Ascending aorta (tissue), 2 donors: ENCODE measurements around the gene ADAMTS7. TPM values are rescaled to one million over a fixed set of nuclear protein-coding genes. Genes with fewer than 3 reads are reported as not detected.
A peak's percentile ranks its signal among the peaks of the same experiment; 100 is the strongest.
"Not testable (repeated sequence)": the region's sequence is repeated elsewhere in the genome, so short reads cannot be mapped to it uniquely, and the experiment has no call there.

Experiments
- DNase-seq, 2 donors: peaks; one replicate each; pipeline ENCODE4 v3.0.0-alpha.2; 2019; ENCODE audit warnings: low spot score in 2 of 2
- H3K27ac ChIP-seq, 2 donors: fragments of 200-600 bp; sonication (generic); one replicate each; pipeline ENCODE4 v1.5.1; 2016 to 2017; ENCODE audit warnings: mild to moderate bottlenecking in 1 of 2
- H3K27me3 ChIP-seq: fragments of 200-600 bp; sonication (generic); one replicate; pipeline ENCODE4 v1.5.1; 2017
- H3K36me3 ChIP-seq, 2 donors: fragments of 200-600 bp; sonication (generic); one replicate each; pipeline ENCODE4 v1.5.1; 2016
- H3K4me1 ChIP-seq, 2 donors: fragments of 200-600 bp; sonication (generic); one replicate each; pipeline ENCODE4 v1.5.1; 2016 to 2017; ENCODE audit warnings: mild to moderate bottlenecking in 1 of 2
- H3K4me3 ChIP-seq, 2 donors: fragments of 200-600 bp; sonication (generic); one replicate each; pipeline ENCODE4 v1.5.1; 2016 to 2017; ENCODE audit warnings: mild to moderate bottlenecking in 1 of 2
- H3K9me3 ChIP-seq, 2 donors: fragments of 200-600 bp; sonication (generic); one replicate each; pipeline ENCODE4 v1.5.1; 2016
- intact Hi-C: fragments of 100-400 bp; cut with DNase I; formaldehyde crosslinking; loops from one replicate; pipeline ENCODE4 v1.15.1; 2023
- total RNA-seq: library from RNA; depleted of rRNA; stranded (reverse); fragments of >200 nt; gene quantifications from one replicate; pipeline ENCODE4 v1.1.0, GENCODE V29; 2016
- TF ChIP-seq, protein P1 (sequence below), 3 experiments: fragments of 200-600 bp in 2 of 3; fragments of 450-650 bp in 1 of 3; sonication (generic) in 2 of 3; IDR thresholded peaks; one replicate each; pipeline ENCODE4 v1.5.1; 2016 to 2019; ENCODE audit warnings: antibody characterized with exemption in 3 of 3, mild to moderate bottlenecking in 1 of 3, moderate library complexity in 1 of 3

ADAMTS7 gene
- total RNA-seq, 1 donor from 2014 or later = 33.3 TPM

DNA sequence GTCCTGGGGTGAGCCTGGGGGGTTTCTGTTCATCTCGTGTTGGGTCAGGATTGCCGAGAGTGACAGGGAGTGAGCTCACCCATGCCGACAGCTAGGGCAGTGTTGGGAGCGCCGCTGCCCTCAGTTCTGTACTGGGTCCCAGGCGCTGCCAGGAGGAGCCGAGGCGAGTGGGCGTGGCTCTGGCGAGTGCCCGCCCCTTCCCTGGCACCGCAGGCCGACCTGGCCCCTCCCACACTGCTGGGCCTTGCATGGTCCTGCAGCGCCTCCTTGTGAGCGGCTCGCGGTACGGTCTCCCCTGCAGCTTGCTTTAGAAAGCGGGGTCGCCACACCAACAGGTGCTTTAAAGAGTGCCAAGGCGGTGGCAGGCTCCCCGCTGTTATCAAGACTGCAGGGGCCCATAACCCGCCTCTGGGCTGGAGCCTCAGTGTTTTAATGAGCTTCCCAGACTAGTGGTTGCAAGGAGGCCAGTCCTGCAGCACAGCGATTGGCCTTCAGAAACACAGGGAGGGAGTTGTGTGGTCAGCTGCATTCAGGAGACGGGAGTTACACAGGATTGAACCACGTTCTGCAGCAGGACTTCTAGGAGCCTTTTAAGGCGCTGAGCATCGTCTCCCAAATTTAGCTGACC, 60.2 kb downstream of the ADAMTS7 start:
- peak; percentile 75 to 96 for DNase-seq
- not testable (repeated sequence) for H3K4me1 ChIP-seq, H3K27me3 ChIP-seq, H3K36me3 ChIP-seq, H3K9me3 ChIP-seq
- H3K4me3 ChIP-seq = peak overlapping the region; percentile 16 to 56
- intact Hi-C loops = loop anchor here (1.0 to 10.0 kb wide), 5 partner anchors 133 to 804 kb away; partner anchors contain the start of gene IREB2
- peak overlapping the region; percentile 5 to 69 for H3K27ac ChIP-seq
- TF ChIP-seq, protein P1, sequence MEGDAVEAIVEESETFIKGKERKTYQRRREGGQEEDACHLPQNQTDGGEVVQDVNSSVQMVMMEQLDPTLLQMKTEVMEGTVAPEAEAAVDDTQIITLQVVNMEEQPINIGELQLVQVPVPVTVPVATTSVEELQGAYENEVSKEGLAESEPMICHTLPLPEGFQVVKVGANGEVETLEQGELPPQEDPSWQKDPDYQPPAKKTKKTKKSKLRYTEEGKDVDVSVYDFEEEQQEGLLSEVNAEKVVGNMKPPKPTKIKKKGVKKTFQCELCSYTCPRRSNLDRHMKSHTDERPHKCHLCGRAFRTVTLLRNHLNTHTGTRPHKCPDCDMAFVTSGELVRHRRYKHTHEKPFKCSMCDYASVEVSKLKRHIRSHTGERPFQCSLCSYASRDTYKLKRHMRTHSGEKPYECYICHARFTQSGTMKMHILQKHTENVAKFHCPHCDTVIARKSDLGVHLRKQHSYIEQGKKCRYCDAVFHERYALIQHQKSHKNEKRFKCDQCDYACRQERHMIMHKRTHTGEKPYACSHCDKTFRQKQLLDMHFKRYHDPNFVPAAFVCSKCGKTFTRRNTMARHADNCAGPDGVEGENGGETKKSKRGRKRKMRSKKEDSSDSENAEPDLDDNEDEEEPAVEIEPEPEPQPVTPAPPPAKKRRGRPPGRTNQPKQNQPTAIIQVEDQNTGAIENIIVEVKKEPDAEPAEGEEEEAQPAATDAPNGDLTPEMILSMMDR (IDR thresholded peaks at IDR 0.05) = peak; percentile 56 to 94 (median 92)

DNA sequence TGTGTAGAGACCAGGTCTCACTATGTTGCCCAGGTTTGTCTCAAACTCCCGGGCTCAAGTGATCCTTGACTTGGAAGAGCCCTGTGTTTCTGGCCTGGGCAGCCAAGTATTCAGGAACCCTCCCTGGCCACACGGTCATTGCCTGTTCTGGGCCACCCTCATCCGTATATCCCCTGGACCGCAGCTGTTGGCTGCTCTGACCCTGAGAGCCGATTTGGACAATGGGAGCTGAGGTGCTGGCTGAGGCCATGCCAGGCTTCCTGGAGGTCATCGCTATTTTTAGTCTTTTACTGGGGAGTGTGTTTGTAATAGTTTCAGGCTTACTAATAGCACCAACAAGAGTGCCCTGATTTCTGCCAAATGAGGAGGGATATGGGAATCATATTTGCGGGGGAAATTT, 60.7 kb downstream of the ADAMTS7 start:
- intact Hi-C loops = loop anchor here (5.0 to 10.0 kb wide), 4 partner anchors 154 to 803 kb away; partner anchors contain the start of gene IREB2
- H3K36me3 ChIP-seq = no peaks in the 10 kb centered on the region
- DNase-seq = peak in 1 of 2 donors; percentile 61
- no peaks in the 10 kb centered on the region for H3K27me3 ChIP-seq
- no peaks in the 10 kb centered on the region for H3K9me3 ChIP-seq
- peaks cover 0 to 3% of the 10 kb centered on the region in 2 donors for H3K4me1 ChIP-seq
- H3K4me3 ChIP-seq = peak overlapping the region; percentile 16 to 56
- peak overlapping the region; percentile 5 to 69 for H3K27ac ChIP-seq
- TF ChIP-seq, protein P1 (IDR thresholded peaks at IDR 0.05) = no peak

DNA sequence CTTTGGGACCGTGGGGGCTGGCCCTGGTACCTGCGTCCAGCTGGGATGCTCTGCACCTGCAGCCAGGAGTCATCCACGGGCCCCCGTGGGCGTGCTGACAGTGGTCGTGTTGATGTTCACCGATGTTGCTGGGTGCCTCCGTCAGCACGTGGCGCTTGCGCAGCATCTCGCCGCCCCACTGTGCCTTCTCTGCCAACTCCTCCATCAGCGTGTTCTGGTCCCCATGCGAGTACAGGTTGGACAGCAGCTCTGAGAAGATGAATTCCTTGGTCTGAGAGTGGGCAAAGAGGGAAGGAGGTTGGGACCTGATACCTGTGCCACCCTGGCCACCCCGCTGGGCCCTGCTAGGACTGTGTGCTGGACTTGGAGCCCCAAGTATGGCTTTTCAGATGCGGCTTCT, 61.4 kb downstream of the ADAMTS7 start:
- intact Hi-C loops = loop anchor here (5.0 to 10.0 kb wide), 4 partner anchors 155 to 803 kb away; partner anchors contain the start of gene IREB2
- H3K4me3 ChIP-seq = no peak overlapping the region
- no peak overlapping the region for H3K27ac ChIP-seq
- H3K27me3 ChIP-seq = no peaks in the 10 kb centered on the region
- no peaks in the 10 kb centered on the region for H3K9me3 ChIP-seq
- peaks cover 0 to 1% of the 10 kb centered on the region in 2 donors for H3K4me1 ChIP-seq
- no peaks in the 10 kb centered on the region for H3K36me3 ChIP-seq
- TF ChIP-seq, protein P1 (IDR thresholded peaks at IDR 0.05) = no peak
- peak in 1 of 2 donors; percentile 62 for DNase-seq

DNA sequence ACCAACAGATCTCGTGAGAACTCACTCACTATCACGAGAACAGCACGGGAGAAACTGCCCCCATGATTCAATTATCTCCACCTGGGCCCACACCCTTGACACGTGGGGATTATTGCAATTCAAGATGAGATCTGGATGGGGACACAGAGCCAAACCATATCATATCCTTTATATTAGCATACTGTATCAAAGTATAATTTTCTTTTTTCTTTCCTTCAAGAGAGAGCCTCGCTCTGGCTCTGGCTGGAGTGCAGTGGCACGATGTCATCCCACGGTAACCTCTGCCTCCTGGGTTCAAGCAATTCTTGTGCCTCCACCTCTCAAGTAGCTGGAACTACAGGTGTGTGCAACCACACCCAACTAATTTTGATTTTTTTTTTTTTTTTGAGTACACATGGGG, 63.4 kb downstream of the ADAMTS7 start:
- H3K4me3 ChIP-seq, intact Hi-C loops, H3K27me3 ChIP-seq, H3K27ac ChIP-seq, H3K9me3 ChIP-seq, H3K36me3 ChIP-seq, H3K4me1 ChIP-seq: not testable (repeated sequence)
- peak in 1 of 2 donors; percentile 39 for DNase-seq

DNA sequence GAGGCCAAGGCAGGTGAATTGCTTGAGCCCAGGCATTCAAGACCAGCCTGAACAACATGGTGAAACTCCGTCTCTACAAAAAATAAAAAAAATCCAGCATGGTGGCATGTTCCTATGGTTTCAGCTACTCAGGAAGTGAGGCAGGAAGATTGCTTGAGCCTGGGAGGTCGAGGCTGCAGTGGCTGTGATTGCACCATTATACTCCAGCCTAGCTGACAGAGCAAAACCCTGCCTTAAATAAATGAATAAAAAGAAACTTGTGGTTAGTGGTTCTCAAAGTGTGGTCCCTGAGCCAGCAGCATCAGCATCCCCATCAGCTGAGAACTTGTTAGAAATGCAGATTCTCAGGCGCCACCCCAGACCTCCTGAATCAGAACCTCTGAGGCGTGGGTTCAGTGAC, 69.6 kb downstream of the ADAMTS7 start:
- H3K36me3 ChIP-seq, H3K4me1 ChIP-seq, H3K27ac ChIP-seq, H3K4me3 ChIP-seq, DNase-seq, H3K9me3 ChIP-seq, H3K27me3 ChIP-seq, intact Hi-C loops: not testable (repeated sequence)

DNA sequence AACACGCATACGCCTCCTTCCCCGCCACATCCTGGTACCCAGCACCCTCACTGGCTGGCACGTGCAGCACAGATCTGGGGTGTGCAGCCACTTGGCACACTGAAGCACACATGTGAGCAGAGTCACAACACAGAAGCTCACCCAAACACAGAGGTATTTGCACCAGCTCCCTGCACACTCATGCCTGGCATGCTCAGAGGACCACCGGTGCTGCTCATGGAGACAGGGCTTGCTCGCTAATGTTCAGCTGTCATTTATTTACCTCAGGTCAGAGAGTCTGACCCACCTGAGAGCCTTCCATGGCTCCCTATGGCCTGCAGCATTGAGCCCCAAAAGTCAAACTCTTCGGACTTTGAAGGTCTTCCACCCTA, 70.4 kb downstream of the ADAMTS7 start:
- TF ChIP-seq, protein P1 (IDR thresholded peaks at IDR 0.05) = no peak
- H3K27me3 ChIP-seq = no peaks in the 10 kb centered on the region
- no peak overlapping the region for H3K27ac ChIP-seq
- no peaks in the 10 kb centered on the region for H3K9me3 ChIP-seq
- no peak for DNase-seq
- H3K36me3 ChIP-seq = no peaks in the 10 kb centered on the region
- no peaks in the 10 kb centered on the region for H3K4me1 ChIP-seq
- intact Hi-C loops = no loop called here
- H3K4me3 ChIP-seq = no peak overlapping the region
